ENCODE results near the gene TIGIT.

Gene TIGIT

GRCh38 chr3:114313426-114313825, 19.6 kb downstream of the TIGIT start:
- DNase-seq: no peak

- no peak for DNase-seq
These were observed 20.5 kb downstream of the TIGIT start for GRCh38 chr3:114314282-114314681.

- DNase-seq: no peak
These were observed 24.5 kb downstream of the TIGIT start for GRCh38 chr3:114318295-114318694.

GRCh38 chr3:114319453-114319852, 25.6 kb downstream of the TIGIT start:
- no peak for DNase-seq

GRCh38 chr3:114320246-114320645, 26.4 kb downstream of the TIGIT start:
- no peak for DNase-seq

- no peak for DNase-seq
These were observed 29.9 kb downstream of the TIGIT start for GRCh38 chr3:114323546-114324254.

- DNase-seq: no peak
These were observed 33.8 kb downstream of the TIGIT start for GRCh38 chr3:114327665-114328064.

GRCh38 chr3:114328345-114328744, 34.5 kb downstream of the TIGIT start:
- no peak for DNase-seq

GRCh38 chr3:114329823-114330222, 36.0 kb downstream of the TIGIT start:
- no peak for DNase-seq

GRCh38 chr3:114331007-114331406, 37.2 kb downstream of the TIGIT start:
- no peak for DNase-seq

GRCh38 chr3:114331710-114332109, 37.9 kb downstream of the TIGIT start:
- DNase-seq: no peak

GRCh38 chr3:114332342-114333179, 38.7 kb downstream of the TIGIT start:
- no peak for DNase-seq

GRCh38 chr3:114333180-114333922, 39.5 kb downstream of the TIGIT start:
- DNase-seq: no peak

- no peak for DNase-seq
These were observed 40.1 kb downstream of the TIGIT start for GRCh38 chr3:114333923-114334240.

GRCh38 chr3:114336122-114336697, 42.4 kb downstream of the TIGIT start:
- DNase-seq: no peak

- DNase-seq: no peak
These were observed 43.0 kb downstream of the TIGIT start for GRCh38 chr3:114336857-114337256.

- no peak for DNase-seq
These were observed 45.0 kb downstream of the TIGIT start for GRCh38 chr3:114338651-114339357.

- DNase-seq: no peak
These were observed 50.7 kb downstream of the TIGIT start for GRCh38 chr3:114344492-114344891.

GRCh38 chr3:114350271-114350670, 56.4 kb downstream of the TIGIT start:
- no peak for DNase-seq

GRCh38 chr3:114350690-114351089, 56.9 kb downstream of the TIGIT start:
- DNase-seq: no peak

GRCh38 chr3:114351123-114351821, 57.4 kb downstream of the TIGIT start:
- no peak for DNase-seq

GRCh38 chr3:114351822-114352145, 58.0 kb downstream of the TIGIT start:
- no peak for DNase-seq
